HepG2 (cell line): ENCODE data around the gene SAPCD2. TPM values are rescaled to one million over a fixed set of nuclear protein-coding genes. Genes with fewer than 3 reads are reported as not detected.

Experiments used
- ARHGAP35 ChIP-seq: sonication (generic); formaldehyde crosslinking; IDR thresholded peaks from 2 replicates; pipeline ENCODE4 v1.9.0; 2022; ENCODE audit warnings: mild to moderate bottlenecking, inconsistent platforms, moderate library complexity, missing genetic modification reagents, borderline replicate concordance
- ATF3 ChIP-seq: sonication (generic); formaldehyde crosslinking; IDR thresholded peaks from 2 replicates; pipeline ENCODE4 v1.4.0; 2020; ENCODE audit warnings: missing genetic modification reagents
- FUBP1 ChIP-seq: sonication (generic); formaldehyde crosslinking; IDR thresholded peaks from 2 replicates; pipeline ENCODE4 v1.5.1; 2020; ENCODE audit warnings: missing genetic modification reagents, mild to moderate bottlenecking, borderline replicate concordance
- GABPA ChIP-seq, 2 experiments: IDR thresholded peaks; 2 replicates each; pipeline ENCODE4 v1.6.1; 2011 to 2016; ENCODE audit warnings: low read depth in 2 of 2, low read length in 1 of 2, missing biosample characterization in 1 of 2, missing genetic modification characterization in 1 of 2
- GATAD1 ChIP-seq: IDR thresholded peaks from 2 replicates; pipeline ENCODE4 v1.6.1; 2016; ENCODE audit warnings: missing genetic modification reagents, missing compliant biosample characterization
- HMGA1 ChIP-seq: sonication (generic); formaldehyde crosslinking; conservative IDR thresholded peaks from 2 replicates; pipeline ENCODE4 v1.4.0; 2020; ENCODE audit warnings: missing genetic modification reagents
- HNRNPUL1 ChIP-seq: fragments of 200-400 bp; formaldehyde crosslinking; IDR thresholded peaks from 2 replicates; pipeline ENCODE4 v1.6.1; 2017; ENCODE audit warnings: low read depth, mild to moderate bottlenecking, low read length, moderate library complexity
- HOXA3 ChIP-seq: sonication (generic); formaldehyde crosslinking; IDR thresholded peaks from 2 replicates; pipeline ENCODE4 v1.5.0; 2020; ENCODE audit warnings: missing genetic modification reagents
- JUN ChIP-seq: sonication (generic); formaldehyde crosslinking; IDR thresholded peaks from 2 replicates; pipeline ENCODE4 v1.4.0; 2020; ENCODE audit warnings: mild to moderate bottlenecking, missing genetic modification reagents
- LRRFIP1 ChIP-seq: sonication (generic); formaldehyde crosslinking; conservative IDR thresholded peaks from 2 replicates; pipeline ENCODE4 v1.4.0; 2020; ENCODE audit warnings: missing genetic modification reagents
- MED13 ChIP-seq: sonication (generic); formaldehyde crosslinking; IDR thresholded peaks from 2 replicates; pipeline ENCODE4 v1.5.0; 2020; ENCODE audit warnings: missing genetic modification reagents
- PRDM15 ChIP-seq: sonication (generic); formaldehyde crosslinking; IDR thresholded peaks from 2 replicates; pipeline ENCODE4 v1.4.0; 2020; ENCODE audit warnings: missing genetic modification reagents
- RFXANK ChIP-seq: IDR thresholded peaks from 2 replicates; pipeline ENCODE4 v1.6.1; 2016
- SATB2 ChIP-seq: sonication (generic); formaldehyde crosslinking; IDR thresholded peaks from 2 replicates; pipeline ENCODE4 v1.5.0; 2020; ENCODE audit warnings: missing genetic modification reagents
- SP2 ChIP-seq: sonication (generic); formaldehyde crosslinking; IDR thresholded peaks from 2 replicates; pipeline ENCODE4 v1.5.1; 2020; ENCODE audit warnings: mild to moderate bottlenecking, missing genetic modification reagents
- TGIF2 ChIP-seq: IDR thresholded peaks from 2 replicates; pipeline ENCODE4 v1.6.1; 2016; ENCODE audit warnings: control low read depth, missing compliant biosample characterization
- ZNF225 ChIP-seq: sonication (generic); formaldehyde crosslinking; IDR thresholded peaks from 2 replicates; pipeline ENCODE4 v1.4.0; 2020; ENCODE audit warnings: mild to moderate bottlenecking, missing genetic modification reagents
- ZNF577 ChIP-seq: sonication (generic); formaldehyde crosslinking; IDR thresholded peaks from 2 replicates; pipeline ENCODE4 v1.4.0; 2020; ENCODE audit warnings: mild to moderate bottlenecking, low read depth, missing genetic modification reagents, borderline replicate concordance
- ZNF780A ChIP-seq: sonication (generic); formaldehyde crosslinking; IDR thresholded peaks from 2 replicates; pipeline ENCODE4 v1.8.0; 2022; ENCODE audit warnings: mild to moderate bottlenecking, missing genetic modification reagents, moderate library complexity
- polyA plus RNA-seq, 8 experiments: library from polyadenylated mRNA; depleted of rRNA in 3 of 8; stranded (reverse) in 7 of 8; unstranded in 1 of 8; fragments of >200 nt; fragmentation: Illumina TruSeq in 4 of 8; extraction: Trizol in 4 of 8; gene quantifications; 2 replicates each; pipeline versions ENCODE4 v1.2.1 to v1.2.3, GENCODE V29; 2011 to 2016; ENCODE audit warnings: low read depth in 4 of 8, missing spikeins in 1 of 8, mixed read lengths in 1 of 8; ENCODE audit not compliant: insufficient read depth in 1 of 8
- total RNA-seq, 5 experiments: library from RNA; depleted of rRNA; stranded (reverse); fragments of >200 nt; fragmentation: Illumina TruSeq; extraction: Trizol; gene quantifications; 2 replicates each; pipeline ENCODE4 v1.2.3, GENCODE V29; 2016; ENCODE audit warnings: low read depth in 1 of 5
- TF ChIP-seq, protein P1 (sequence below): sonication (generic); formaldehyde crosslinking; IDR thresholded peaks from 2 replicates; pipeline ENCODE4 v1.5.0; 2020; ENCODE audit warnings: missing genetic modification reagents

Gene SAPCD2
- total and polyA plus RNA-seq, 2 of the 13 experiments (the other 11 are each of a cell fraction or from before 2014, with no cell fraction given), result 21.9 to 42.8 TPM

- TF ChIP-seq RFXANK (CRISPR knock-in tag) (peak; percentile 71; the same call in 1 of the 2 replicates), ATF3 (CRISPR knock-in tag) (peak; percentile 49; the same call in 1 of the 2 replicates), HMGA1 (CRISPR knock-in tag) (no peak), HOXA3 (CRISPR knock-in tag) (peak; percentile 68), SP2 (CRISPR knock-in tag) (peak; percentile 13), GABPA (IDR thresholded peaks at IDR 0.05; ENCODE audit: low read depth, low read length) (no peak), GABPA (CRISPR knock-in tag; IDR thresholded peaks at IDR 0.05; ENCODE audit: low read depth) (0 out of 2 replicates have a peak, but pooled peaks have one; percentile 28), SATB2 (CRISPR knock-in tag) (0 out of 2 replicates have a peak, but pooled peaks have one; percentile 57), ZNF225 (peak; percentile 89; the same call in 1 of the 2 replicates), FUBP1 (no peak), GATAD1 (CRISPR knock-in tag) (peak; percentile 67), PRDM15 (CRISPR knock-in tag) (0 out of 2 replicates have a peak, but pooled peaks have one; percentile 44), ZNF780A (CRISPR knock-in tag) (peak; percentile 72; the same call in 1 of the 2 replicates), ARHGAP35 (peak; percentile 89), MED13 (CRISPR knock-in tag) (peak; percentile 68; the same call in 1 of the 2 replicates), TGIF2 (peak; percentile 93), ZNF577 (CRISPR knock-in tag) (no peak), JUN (CRISPR knock-in tag) (no peak), HNRNPUL1 (no peak), LRRFIP1 (0 out of 2 replicates have a peak, but pooled peaks have one; percentile 79)
- TF ChIP-seq, protein P1, sequence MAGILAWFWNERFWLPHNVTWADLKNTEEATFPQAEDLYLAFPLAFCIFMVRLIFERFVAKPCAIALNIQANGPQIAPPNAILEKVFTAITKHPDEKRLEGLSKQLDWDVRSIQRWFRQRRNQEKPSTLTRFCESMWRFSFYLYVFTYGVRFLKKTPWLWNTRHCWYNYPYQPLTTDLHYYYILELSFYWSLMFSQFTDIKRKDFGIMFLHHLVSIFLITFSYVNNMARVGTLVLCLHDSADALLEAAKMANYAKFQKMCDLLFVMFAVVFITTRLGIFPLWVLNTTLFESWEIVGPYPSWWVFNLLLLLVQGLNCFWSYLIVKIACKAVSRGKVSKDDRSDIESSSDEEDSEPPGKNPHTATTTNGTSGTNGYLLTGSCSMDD (CRISPR knock-in tag), result peak; percentile 88
Measured at GRCh38 chr9:137046088-137046787, 24.1 kb downstream of the SAPCD2 start, which contains the start of gene NPDC1 (continued).
